HG03558 (cell line): ENCODE data around the gene MCAM.

Experiments
- ATAC-seq: cut with Tn5 transposase; IDR thresholded peaks from one replicate; pipeline ENCODE4 v1.9.1; 2021; ENCODE audit warnings: moderate number of reproducible peaks; ENCODE audit not compliant: unreplicated experiment; ENCODE audit errors: extremely low read depth

Gene MCAM

DNA sequence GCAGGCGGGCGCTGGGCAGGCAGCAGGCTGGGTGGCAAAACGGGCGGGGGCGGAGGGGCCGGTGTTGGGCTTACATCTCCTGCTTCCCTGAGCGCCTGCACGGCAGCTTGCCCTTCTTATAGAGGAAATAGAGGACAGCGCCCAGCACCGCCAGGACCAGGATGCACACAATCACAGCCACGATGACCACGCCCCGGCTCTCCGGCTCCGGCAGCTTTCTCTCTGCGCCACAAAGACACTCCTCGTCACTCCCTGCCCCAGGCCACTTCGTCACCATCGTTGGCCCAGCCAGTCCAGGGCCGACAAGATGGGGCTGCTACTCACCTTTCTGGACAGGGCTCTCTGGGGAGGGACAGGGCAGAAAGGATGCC, 6.3 kb downstream of the MCAM start:
- no peak for ATAC-seq

DNA sequence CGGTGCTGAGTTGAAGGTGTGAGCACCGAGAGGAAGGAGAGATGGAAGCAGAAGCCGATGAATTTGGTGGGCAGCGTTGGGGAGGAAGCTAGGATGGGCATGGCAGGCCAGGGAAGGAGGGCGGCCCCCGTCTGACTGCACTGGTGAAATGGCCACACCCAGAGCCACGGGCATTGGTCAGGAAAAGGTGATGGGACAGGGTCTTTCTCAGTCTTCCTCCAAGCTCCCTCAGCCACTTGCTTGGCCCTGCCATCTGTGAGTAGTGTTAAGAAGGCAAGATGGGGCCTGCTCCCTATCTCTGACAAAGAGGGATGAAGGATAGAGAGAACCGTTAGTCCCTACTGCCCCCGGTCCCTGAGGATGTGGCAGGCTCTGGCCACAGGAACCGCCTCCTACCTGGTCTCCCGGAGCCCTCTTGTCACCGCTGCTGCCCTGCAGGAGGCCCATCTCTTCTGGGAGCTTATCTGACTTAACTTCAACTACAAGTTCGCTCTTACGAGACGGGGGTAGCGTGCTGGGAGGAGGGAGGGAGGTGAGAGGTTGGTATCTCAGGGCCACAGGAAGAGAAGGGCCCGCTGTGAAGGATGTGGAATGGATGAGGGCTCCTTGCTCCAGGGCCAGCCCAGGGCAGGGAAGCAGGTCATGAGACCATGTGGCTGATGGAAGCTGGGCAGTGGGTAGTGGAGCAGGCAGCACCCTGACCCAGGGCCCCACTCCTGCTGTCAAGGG, 6.8 kb downstream of the MCAM start:
- ATAC-seq, result no peak

DNA sequence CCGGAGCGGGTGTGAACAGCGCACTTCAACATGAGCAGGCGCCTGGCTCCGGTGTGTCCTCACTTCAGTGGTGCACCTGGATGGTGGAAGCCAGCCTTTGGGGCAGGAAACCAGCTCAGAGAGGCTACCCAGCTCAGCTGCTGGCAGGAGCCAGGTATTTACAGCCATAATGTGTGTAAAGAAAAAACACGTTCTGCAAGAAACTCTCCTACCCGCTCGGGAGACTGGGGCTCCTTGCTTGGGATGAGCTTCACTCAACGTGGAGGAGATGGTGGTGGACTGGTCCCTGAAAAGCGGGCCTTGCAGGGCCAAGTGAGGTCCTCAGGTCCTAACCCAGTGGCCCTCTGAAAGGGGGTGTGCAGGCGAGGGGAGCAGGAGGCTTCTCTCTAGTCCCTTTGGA, 7.5 kb downstream of the MCAM start:
- no peak for ATAC-seq

DNA sequence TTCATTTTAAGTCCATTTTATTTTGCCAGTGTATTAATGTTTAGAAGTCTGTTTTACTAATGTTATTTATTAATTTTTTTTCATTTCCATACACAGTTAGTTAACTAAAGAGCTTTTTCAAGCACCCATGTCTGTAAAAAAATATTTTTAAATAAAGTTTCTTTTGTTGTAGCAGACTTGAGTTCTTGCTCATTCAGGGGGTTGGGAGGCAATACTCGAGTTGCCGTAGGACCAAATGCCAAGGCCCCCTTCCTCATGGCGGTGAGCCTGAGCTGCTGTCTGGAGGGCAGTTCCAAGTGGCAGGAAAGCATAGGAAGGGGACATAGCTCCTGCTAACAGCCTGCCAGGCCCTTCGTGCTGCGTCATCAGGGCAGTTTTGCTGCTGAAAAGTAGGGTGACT, 9.0 kb downstream of the MCAM start:
- ATAC-seq, result no peak

DNA sequence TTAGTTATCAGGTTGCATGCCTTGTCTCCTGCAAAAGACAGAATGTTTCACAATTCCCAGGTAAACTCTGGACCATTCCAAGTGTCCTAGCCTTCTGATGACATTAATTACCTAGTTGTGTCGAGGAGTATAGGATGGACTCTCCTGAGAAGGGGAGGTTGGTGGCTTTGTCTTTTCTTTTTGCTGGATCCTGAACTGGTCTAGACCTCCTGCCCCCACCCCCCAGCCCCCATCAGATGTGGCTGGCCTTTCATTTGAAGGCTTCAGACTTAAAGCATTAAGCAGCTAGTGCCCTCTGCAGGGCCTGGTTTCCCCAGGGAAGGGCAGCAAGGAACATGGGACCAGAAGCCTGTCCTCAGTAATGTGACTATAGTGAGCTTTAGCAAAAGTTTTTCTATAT, 9.7 kb downstream of the MCAM start:
- ATAC-seq, result no peak

DNA sequence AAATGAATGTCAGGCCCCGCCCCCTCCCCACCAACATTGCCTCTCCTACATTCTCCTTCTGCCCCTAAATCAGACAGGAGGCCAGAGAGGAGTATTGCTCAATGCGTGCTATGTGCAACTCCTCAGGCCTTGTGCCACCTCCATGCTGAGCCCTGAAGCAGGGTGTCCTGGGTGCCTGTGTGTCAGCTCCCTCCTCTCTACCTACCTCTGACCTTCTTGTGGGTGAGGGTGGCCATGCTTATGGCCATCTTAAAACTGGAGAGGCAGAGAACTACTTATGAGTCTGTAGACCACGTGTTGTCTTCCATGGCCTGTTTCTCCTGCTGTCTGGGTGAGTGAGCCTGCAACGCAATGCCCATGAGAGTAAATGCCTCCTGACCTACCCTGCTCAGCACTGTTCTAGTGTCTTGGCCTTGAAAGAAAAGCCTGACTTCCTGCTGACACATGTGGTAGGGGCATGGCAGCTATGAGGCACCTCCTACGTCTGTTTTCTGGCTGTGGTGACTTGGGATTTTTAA, 10.5 kb downstream of the MCAM start:
- no peak for ATAC-seq

DNA sequence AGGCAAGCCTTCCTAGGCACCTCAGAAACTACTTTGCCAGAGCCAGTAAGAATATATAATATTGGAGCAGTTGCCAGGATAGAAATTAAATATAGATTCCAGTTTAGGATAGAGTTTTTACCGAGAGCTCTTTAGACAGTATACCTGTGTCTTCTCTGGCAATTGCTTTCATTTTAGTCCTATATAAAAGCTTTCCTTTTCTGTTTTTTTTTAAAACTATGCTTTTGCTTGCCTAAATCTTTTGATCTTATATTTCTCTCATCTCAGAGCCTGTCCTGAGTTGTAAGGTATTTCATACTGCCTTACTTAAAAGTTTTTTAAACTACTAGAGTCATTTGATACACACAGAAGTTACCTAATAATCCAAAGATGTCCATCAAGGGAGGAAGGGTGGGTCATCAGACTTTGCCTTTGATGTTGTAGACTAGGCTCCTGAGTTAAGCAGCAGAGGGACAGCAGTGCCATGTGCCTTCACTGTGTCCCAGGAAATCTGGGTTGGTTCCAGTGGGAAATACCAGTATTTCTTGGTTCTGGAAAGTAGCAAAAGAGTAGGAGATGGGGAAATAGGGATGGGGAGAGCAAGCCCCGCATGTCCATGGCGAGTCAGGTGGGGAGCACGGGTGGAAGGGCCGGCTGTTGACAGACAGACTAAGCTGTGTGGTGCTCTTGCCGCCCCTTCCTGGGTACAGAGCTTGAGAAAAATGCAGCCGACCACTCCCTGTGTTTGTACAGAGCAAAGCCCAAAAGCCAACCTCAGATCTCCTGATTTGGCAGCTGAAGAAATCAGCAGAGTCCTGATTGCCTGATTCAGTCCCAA, 11.2 kb downstream of the MCAM start:
- ATAC-seq, result no peak

DNA sequence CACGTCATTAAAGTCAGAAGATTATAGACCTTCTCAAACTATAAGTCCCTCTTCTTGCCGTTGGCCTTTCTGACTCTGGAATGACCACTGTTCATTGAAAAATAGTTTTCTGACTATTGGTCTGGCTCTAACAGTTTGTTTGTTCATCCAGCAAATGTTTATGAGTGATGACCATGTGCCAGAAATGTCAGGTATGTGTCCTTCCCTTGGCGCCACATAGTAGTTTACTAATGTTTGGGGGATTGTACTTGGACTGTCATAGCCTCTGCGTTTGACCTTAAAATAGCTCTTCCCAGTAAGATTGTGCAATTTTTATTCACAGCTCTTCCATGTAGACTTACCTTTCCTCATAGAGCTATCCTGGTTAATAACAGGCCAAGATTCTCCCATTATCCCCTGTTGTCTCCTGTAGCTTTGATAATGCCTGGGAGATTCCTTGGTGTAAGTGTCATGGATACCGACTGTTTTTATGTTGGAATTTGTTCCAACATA, 13.7 kb downstream of the MCAM start:
- ATAC-seq, result no peak

DNA sequence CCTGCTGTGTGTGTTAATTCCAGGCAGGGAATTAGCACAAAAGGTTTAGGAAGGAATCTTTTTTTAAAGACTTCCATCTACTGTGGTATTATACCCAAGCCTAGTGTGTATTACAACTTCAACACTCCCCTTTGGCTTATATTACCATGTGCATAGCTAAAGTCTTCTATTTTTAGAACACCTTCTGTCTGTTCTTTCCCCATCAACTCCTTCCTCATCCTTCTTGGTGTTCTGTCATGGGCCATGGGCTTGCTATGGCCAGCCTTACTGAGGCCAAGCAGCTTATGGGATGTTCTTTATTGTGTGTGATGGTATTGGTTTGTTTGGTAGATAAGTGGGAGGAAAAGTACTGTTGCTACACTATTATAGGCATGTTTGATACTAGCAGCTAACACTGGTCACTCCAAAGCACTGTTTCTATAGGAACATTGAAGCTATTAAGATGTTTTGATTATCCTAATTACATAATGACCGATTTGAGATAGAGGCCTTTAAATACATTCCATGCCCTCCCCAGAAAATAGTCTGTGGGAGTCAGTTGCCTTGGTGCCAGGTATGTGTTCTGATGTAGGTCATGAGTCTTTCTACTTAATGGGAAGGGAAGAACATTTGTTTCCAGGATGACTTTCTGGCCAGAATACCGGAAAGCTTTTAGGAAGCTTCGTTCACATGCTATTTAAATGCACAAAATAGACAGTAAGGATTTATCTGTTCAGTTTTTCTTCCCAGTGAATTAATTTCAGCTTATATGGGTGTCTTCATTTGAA, 16.5 kb downstream of the MCAM start:
- ATAC-seq, result no peak

DNA sequence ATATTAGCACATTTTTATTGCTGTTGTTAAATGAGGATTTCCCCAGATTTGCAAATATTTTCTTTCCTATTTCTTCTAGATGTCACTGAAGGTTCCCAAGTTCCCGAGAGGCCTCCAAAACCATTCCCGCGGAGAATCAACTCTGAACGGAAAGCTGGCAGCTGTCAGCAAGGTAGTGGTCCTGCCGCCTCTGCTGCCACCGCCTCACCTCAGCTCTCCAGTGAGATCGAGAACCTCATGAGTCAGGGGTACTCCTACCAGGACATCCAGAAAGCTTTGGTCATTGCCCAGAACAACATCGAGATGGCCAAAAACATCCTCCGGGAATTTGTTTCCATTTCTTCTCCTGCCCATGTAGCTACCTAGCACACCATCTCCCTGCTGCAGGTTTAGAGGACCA, 17.5 kb downstream of the MCAM start:
- no peak for ATAC-seq

DNA sequence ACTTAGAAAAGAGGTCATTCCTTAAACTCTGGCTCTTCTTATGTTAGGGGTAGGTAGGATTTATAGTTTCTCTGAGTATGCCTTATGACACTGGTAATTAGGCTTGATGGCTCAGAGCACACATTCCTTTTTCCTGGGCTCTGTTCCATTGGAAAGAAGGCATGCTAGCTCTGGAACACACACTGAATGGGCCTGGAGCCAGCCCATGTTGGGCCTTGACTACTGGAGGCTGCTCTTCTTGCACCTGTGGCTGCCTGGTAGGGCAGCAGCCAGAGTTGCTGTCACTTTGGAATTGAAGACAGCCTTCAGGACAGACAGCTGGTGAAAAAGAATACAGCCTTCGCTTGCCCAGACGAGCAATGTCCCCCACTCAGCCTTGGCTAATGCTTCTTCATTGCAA, 18.2 kb downstream of the MCAM start:
- no peak for ATAC-seq

DNA sequence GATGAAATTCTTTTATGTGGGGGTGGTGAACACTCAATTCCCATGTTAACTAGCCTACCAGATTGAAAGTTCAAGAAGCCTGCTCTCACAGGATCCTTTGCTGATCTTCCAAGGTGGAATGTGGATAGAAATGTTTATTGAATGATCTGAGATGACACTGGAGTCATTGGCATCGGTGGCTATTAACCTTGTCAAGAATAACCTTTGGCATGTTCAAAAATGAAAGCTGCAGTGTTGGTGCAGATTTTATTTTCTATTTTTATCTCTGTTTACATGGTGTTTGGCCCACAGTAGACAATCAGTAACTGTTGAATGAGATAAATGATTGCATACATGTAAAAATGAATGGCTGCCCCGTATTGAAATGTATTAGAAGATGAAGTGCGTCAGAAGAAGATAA, 19.0 kb downstream of the MCAM start:
- no peak for ATAC-seq

DNA sequence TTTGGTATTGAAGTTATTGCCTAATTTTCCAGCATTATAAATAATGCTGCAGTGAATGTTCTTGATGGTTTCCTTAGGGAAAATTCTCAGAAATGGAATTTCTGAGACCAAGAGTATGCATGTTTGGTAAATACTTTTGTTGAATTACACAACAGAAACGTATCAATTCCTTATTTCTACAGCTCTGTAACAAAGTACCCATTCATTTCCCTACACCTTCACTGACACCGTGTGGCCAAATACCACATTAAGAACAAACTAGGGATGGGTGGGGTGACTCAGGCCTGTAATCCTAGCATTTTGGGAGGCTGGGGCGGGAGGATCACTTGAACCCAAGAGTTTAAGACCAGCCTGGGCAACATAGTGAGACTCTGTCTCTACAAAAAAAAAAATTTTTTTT, 21.8 kb downstream of the MCAM start:
- no peak for ATAC-seq

DNA sequence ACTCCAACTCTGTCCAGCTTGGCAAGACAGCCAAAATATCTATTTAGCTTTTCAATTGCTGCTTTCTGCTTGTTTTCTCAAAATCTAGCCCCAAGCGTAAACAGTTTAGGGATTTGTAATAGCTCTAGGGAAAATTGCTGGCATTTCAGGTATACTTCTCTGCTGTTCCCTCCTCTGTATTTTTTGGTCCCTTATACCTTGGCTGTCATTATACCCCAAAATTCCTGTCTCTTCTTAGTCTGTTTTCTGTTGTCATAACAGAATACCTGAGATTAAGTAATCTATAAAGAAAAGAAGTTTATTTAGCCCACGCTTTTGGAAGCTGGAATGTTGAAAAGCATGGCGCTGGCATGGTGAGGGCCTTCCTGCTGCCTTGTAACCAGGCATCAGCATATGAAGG, 23.5 kb downstream of the MCAM start:
- ATAC-seq, result no peak

DNA sequence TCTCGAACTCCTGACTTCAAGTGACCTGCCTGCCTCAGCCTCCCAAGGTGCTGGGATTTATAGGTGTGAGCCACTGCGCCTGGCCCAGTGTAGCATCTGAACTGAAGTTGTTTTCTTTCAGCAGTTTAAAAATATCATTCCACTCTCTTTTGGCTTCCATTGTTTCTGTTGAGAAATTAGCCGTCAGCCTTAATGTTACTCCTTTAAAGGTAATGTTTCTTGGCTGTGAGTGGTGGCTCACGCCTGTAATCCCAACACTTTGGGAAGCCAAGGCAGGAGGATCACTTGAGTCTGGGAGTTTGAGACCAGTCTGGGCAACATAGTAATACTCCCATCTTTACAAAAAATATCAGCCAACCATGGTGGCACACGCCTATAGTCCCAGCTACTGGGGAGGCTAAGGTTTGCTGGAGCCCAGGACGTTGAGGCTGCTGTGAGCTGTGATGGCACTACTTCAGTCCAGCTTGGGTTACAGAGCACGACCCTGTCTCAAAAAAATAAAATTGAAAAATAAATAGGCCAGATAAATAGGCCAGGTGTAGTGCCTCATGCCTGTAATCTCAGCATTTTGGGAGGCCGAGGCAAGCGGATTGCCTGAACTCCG, 25.9 kb downstream of the MCAM start:
- ATAC-seq, result no peak

DNA sequence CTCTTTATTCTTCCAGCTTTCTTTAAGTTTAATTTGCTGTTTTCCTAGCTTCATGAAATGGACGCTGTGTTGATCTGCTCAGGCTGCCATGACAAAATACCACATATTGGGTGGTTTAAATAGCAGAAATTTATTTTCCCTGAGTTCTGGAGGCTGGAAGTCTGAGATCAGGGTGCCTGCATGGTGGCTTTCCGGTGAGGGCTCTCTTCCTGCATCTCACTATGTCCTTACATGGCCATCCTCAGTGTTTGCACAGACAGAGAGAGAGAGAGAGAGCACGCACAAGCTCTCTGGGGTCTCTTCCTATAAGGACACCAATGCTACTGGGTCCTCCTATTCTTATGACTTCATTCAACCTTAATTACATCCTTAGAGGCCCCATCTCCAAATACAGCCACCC, 28.7 kb downstream of the MCAM start:
- no peak for ATAC-seq

DNA sequence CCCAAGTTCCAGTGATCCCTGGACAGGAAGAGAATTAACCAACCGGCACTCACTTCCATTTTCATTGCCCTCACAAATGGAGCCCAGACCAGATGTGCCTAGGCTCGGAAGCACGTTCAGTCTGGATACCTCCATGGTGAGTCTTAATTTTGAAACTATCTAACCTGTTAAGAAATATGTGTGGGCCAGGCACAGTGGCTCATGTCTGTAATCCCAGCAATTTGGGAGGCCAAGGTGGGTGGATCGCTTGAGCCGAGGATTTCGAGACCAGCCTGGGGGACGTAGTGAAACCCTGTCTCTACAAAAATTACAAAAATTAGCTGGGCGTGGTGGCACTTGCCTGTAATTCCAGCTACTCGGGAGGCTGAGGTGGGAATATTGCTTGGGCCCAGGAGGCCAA, 31.5 kb downstream of the MCAM start:
- ATAC-seq, result no peak

DNA sequence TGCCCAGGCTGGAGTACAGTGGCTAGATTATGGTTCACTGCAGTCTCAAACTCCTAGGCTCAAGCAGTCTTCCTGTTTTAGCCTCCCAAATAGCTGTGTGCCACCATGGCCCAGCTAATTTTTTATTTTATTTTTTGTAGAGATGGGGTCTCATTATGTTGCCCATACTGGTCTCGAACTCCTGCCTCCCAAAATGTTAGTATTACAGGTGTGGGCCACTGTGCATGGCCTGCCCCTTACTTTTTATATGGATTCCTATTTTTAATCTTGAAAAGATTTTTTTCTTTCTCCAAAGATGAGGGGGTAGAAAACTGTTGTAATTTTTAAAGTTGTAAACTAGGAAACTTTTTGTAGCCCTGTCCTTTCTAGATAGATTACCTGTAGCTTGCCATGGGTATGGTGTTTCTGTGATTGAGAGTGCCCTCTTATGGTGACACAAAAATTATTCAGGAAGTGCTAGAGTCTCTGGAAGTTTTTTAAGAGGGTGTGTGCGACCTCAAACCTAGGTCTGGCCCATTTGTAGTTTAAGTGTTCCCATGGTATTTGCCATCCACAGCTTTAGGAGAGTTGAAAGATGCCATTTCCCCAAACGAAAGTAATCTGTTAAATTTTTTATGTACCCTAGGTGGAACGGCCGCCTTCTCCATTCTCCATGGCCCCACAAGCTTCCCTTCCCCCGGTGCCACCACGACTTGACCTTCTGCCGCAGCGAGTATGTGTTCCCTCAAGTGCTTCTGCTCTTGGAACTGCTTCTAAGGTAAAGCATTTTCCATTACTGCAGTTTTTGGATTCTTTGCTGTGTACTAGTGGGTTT, 32.4 kb downstream of the MCAM start:
- ATAC-seq, result no peak

DNA sequence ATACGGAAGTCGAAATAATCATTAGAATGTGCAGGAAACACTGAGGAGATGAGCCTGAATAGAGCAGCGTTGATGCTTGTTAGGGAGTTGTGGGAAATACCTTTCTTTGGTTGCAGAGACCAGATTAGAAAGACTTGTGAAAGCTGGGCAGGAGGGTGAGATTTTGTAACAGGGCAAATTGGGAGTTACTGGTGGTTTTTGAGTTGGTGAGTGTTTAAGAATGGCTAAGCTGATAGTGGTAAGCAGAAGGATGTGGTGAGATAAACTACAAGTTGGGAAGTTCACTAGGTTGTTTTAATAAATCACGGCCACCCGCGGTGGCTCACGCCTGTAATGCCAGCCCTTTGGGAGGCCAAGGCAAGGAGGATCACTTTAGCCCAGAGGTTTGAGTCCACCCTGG, 34.4 kb downstream of the MCAM start:
- ATAC-seq, result no peak

DNA sequence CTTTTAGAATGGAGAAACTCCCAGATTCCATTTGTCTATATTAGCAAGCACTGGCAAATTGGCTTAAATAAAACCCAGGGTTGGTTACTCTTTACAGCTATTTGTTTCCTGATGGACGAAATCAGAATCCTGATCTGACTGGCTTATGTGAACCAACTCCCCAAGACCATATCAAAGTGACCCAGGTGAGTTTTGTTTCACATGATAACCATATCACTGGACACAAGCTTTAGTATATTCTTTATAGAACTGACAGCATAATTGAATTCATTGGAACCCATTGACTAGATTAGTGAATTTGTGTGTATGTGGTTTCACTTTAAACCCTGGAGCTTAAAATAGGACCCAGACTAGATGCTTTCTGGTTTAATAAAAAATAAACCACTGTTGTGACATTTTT, 39.3 kb downstream of the MCAM start:
- no peak for ATAC-seq
